H1 (cell line): Measurements from ENCODE around the gene GABRR3. TPM values are rescaled to one million over a fixed set of nuclear protein-coding genes. Genes with fewer than 3 reads are reported as not detected.

Experiments
- CTCF ChIA-PET: fragments of 300-600 bp; sonication (Branson Sonifier 250); formaldehyde crosslinking; loops from one replicate; lab custom pipeline; 2021; ENCODE audit not compliant: partially characterized antibody; lab: Charles Lee
- POLR2A ChIA-PET: fragments of 300-600 bp; sonication (Branson Sonifier 250); formaldehyde crosslinking; loops from one replicate; lab custom pipeline; 2021; ENCODE audit warnings: inconsistent platforms; ENCODE audit not compliant: partially characterized antibody; lab: Charles Lee
- DNase-seq, 2 experiments: peaks; one replicate each; pipeline versions ENCODE4 v3.0.0 to v3.0.0-alpha.2; 2010 to 2022; ENCODE audit warnings: low spot score in 2 of 2, low read depth in 1 of 2, mixed read lengths in 1 of 2
- FAIRE-seq: peaks from 2 replicates; lab custom pipeline; 2011; peaks lifted over from hg19 to GRCh38; lab: Jason Lieb, UNC
- H2AFZ ChIP-seq: 2 replicates; pipeline ENCODE4 v1.8.1; 2012; ENCODE audit warnings: low read length, inconsistent platforms
- H2AK5ac ChIP-seq: 2 replicates; pipeline ENCODE4 v1.6.1; 2013; ENCODE audit warnings: low read depth, low read length
- H2BK120ac ChIP-seq: replicated peaks from 2 replicates; pipeline ENCODE3; 2013; ENCODE audit warnings: low read depth, low read length, inconsistent platforms
- H2BK12ac ChIP-seq: 2 replicates; pipeline ENCODE4 v1.6.1; 2013; ENCODE audit warnings: low read depth, low read length
- H2BK15ac ChIP-seq: 2 replicates; pipeline ENCODE4 v1.6.1; 2013; ENCODE audit warnings: low read length
- H2BK20ac ChIP-seq: 2 replicates; pipeline ENCODE4 v1.6.1; 2013; ENCODE audit warnings: low read length
- H2BK5ac ChIP-seq: 2 replicates; pipeline ENCODE4 v1.6.1; 2013; ENCODE audit warnings: low read depth, low read length
- H3K14ac ChIP-seq: 2 replicates; pipeline ENCODE4 v1.6.1; 2013; ENCODE audit warnings: inconsistent platforms; ENCODE audit not compliant: insufficient read length
- H3K18ac ChIP-seq: 2 replicates; pipeline ENCODE4 v1.6.1; 2013; ENCODE audit warnings: low read length; ENCODE audit errors: extremely low read depth
- H3K23ac ChIP-seq: 2 replicates; pipeline ENCODE4 v1.6.1; 2013; ENCODE audit warnings: inconsistent platforms; ENCODE audit not compliant: insufficient read length
- H3K23me2 ChIP-seq: 2 replicates; pipeline ENCODE4 v1.6.1; 2013; ENCODE audit warnings: low read depth, low read length
- H3K27ac ChIP-seq: 2 replicates; pipeline ENCODE4 v1.6.1; 2011; ENCODE audit warnings: low read depth, low read length, inconsistent platforms
- H3K27me3 ChIP-seq, 4 experiments: replicated peaks in 1 of 4; 1 replicate in 1 of 4; 2 replicates in 3 of 4; pipeline versions ENCODE4 v1.6.1 to v1.8.1; 2011 to 2013; ENCODE audit warnings: low read length in 3 of 4, mild to moderate bottlenecking in 3 of 4, inconsistent platforms in 2 of 4, mixed read lengths in 2 of 4, moderate library complexity in 1 of 4; ENCODE audit not compliant: control insufficient read depth in 3 of 4, insufficient read depth in 3 of 4; ENCODE audit errors: extremely low read depth in 1 of 4
- H3K36me3 ChIP-seq, 4 experiments: 2 replicates each; pipeline versions ENCODE4 v1.6.1 to v1.8.1; 2011 to 2013; ENCODE audit warnings: mild to moderate bottlenecking in 4 of 4, low read length in 3 of 4, moderate library complexity in 2 of 4, control low read depth in 1 of 4, inconsistent platforms in 1 of 4; ENCODE audit not compliant: insufficient read depth in 4 of 4, control insufficient read depth in 2 of 4
- H3K4ac ChIP-seq: replicated peaks from 2 replicates; pipeline ENCODE3; 2013; ENCODE audit warnings: low read length, low read depth, mixed read lengths, inconsistent platforms; ENCODE audit not compliant: insufficient read length
- H3K4me1 ChIP-seq, 4 experiments: replicated peaks in 1 of 4; 1 replicate in 1 of 4; 2 replicates in 3 of 4; pipeline versions ENCODE4 v1.6.1 to v1.8.1; 2011 to 2013; ENCODE audit warnings: low read length in 3 of 4, inconsistent platforms in 2 of 4, mixed read lengths in 1 of 4; ENCODE audit not compliant: insufficient read depth in 4 of 4, control insufficient read depth in 3 of 4
- H3K4me2 ChIP-seq, 2 experiments: 2 replicates each; pipeline versions ENCODE4 v1.6.1 to v1.8.1; 2011 to 2013; ENCODE audit warnings: low read depth in 2 of 2, low read length in 2 of 2, control low read depth in 1 of 2, inconsistent platforms in 1 of 2, mild to moderate bottlenecking in 1 of 2; ENCODE audit not compliant: insufficient read depth in 1 of 2
- H3K4me3 ChIP-seq, 4 experiments: fragments of 200-600, 300-600 bp in 1 of 4; sonication (generic), shearing (Covaris generic), sonication (Bioruptor Twin) in 1 of 4; 2 replicates each; pipeline versions ENCODE4 v1.5.1 to v1.8.1; 2011 to 2016; ENCODE audit warnings: low read length in 4 of 4, low read depth in 3 of 4, control low read depth in 2 of 4, inconsistent platforms in 2 of 4, mild to moderate bottlenecking in 2 of 4, mixed read lengths in 1 of 4, moderate library complexity in 1 of 4; ENCODE audit not compliant: insufficient read depth in 2 of 4; ENCODE audit errors: extremely low read depth in 1 of 4
- H3K56ac ChIP-seq: replicated peaks from 2 replicates; pipeline ENCODE3; 2013; ENCODE audit warnings: low read depth, mild to moderate bottlenecking, mixed read lengths, low read length, inconsistent platforms; ENCODE audit not compliant: insufficient read length
- H3K79me1 ChIP-seq: 2 replicates; pipeline ENCODE4 v1.6.1; 2013; ENCODE audit warnings: low read depth, low read length, control low read depth
- H3K79me2 ChIP-seq, 2 experiments: 2 replicates each; pipeline versions ENCODE4 v1.6.1 to v1.8.1; 2012 to 2013; ENCODE audit warnings: low read length in 2 of 2, mild to moderate bottlenecking in 2 of 2, inconsistent platforms in 1 of 2; ENCODE audit not compliant: insufficient read depth in 2 of 2, control insufficient read depth in 1 of 2
- H3K9ac ChIP-seq, 4 experiments: replicated peaks in 1 of 4; 1 replicate in 1 of 4; 2 replicates in 3 of 4; pipeline versions ENCODE4 v1.6.1 to v1.8.1; 2011 to 2013; ENCODE audit warnings: low read depth in 3 of 4, low read length in 3 of 4, control low read depth in 2 of 4, mild to moderate bottlenecking in 2 of 4, moderate library complexity in 2 of 4, inconsistent platforms in 1 of 4; ENCODE audit errors: extremely low read depth in 1 of 4
- H3K9me3 ChIP-seq, 2 experiments: 2 replicates each; pipeline versions ENCODE4 v1.6.1 to v1.8.1; 2012 to 2013; ENCODE audit warnings: mild to moderate bottlenecking in 2 of 2, moderate library complexity in 2 of 2, control low read depth in 1 of 2, inconsistent platforms in 1 of 2, low read depth in 1 of 2, low read length in 1 of 2, mixed read lengths in 1 of 2; ENCODE audit not compliant: insufficient read depth in 2 of 2
- H4K20me1 ChIP-seq, 2 experiments: replicated peaks in 1 of 2; 2 replicates each; pipeline versions ENCODE3 to v1.8.1; 2011 to 2013; ENCODE audit warnings: inconsistent platforms in 2 of 2, low read length in 2 of 2, mild to moderate bottlenecking in 1 of 2; ENCODE audit not compliant: insufficient read depth in 2 of 2, control insufficient read depth in 1 of 2
- H4K5ac ChIP-seq: 2 replicates; pipeline ENCODE4 v1.6.1; 2013; ENCODE audit warnings: low read length, low read depth, mixed read lengths, inconsistent platforms; ENCODE audit not compliant: insufficient read length
- H4K8ac ChIP-seq: 2 replicates; pipeline ENCODE4 v1.8.0; 2013; ENCODE audit warnings: mild to moderate bottlenecking, moderate library complexity, low read length, inconsistent platforms; ENCODE audit not compliant: insufficient read depth; ENCODE audit errors: extremely low read depth
- H4K91ac ChIP-seq: replicated peaks from 2 replicates; pipeline ENCODE3; 2013; ENCODE audit warnings: low read length, mixed read lengths, inconsistent platforms; ENCODE audit not compliant: insufficient read length
- CBX5 ChIP-seq: fragments of 300-800, 300-1000 bp; sonication (generic); IDR thresholded peaks from 2 replicates; pipeline ENCODE4 v1.7.1; 2016; ENCODE audit warnings: antibody characterized with exemption, low read length, low read depth
- CHD2 ChIP-seq: IDR thresholded peaks from 2 replicates; pipeline ENCODE4 v1.6.1; 2012; ENCODE audit warnings: low read length, improper control_type of control experiment
- WGBS, 2 experiments: shearing (Covaris generic) in 1 of 2; methylation state at CpG; one replicate each; pipeline versions ENCODE4 v1.1.6 to v1.1.7; 2013 to 2015; ENCODE audit warnings: low lambda C conversion rate in 2 of 2, mixed read lengths in 2 of 2, inconsistent platforms in 1 of 2, low coverage in 1 of 2, missing lambda C conversion rate in 1 of 2; ENCODE audit not compliant: insufficient replicate concordance in 2 of 2, insufficient coverage in 1 of 2, insufficient read length in 1 of 2; ENCODE audit errors: extremely low coverage in 1 of 2, missing lambda C conversion rate in 1 of 2; 5-methylcytosine and 5-hydroxymethylcytosine counted together
- polyA plus RNA-seq, 7 experiments: library from polyadenylated mRNA; depleted of rRNA in 3 of 7; stranded (reverse) in 5 of 7; unstranded in 2 of 7; fragments of >200 nt in 5 of 7; fragments of 200-250 nt in 2 of 7; gene quantifications; 1 replicate in 5 of 7; 2 replicates in 1 of 7; 4 replicates in 1 of 7; pipeline versions ENCODE4 v1.2.1 to v1.2.3, GENCODE V29; 2011 to 2013; ENCODE audit warnings: missing spikeins in 2 of 7, mixed read lengths in 2 of 7
- total RNA-seq: library from RNA; stranded (reverse); fragmentation: NEBNext Ultra II Directional; extraction: Animal tissue kit (Norgen Biotek cat#: 25700); gene quantifications from 2 replicates; pipeline ENCODE4 v1.2.1, GENCODE V29; 2021

The GABRR3 gene
- total and polyA plus RNA-seq, 2 of the 8 experiments (the other 6 are each of a cell fraction or from before 2014, with no cell fraction given), result not detected

DNA sequence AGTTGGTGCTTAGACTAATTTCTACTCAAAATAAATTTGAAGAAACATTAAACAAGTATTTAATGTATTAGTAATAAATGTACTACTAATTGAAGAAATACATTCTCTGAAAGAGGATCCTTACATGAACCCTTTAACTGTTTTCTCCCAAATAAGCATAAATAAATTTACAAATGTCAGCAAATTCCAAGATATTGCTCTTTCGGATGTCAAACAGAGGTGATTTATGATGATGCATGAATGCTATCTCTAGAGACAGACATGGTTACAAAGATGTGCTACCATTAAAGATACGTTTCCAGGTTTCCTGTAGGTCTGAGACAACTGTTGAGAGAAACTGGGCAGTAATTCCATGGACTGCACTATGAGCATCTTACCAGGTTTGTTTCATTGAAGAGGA lies 629 bp downstream of the GABRR3 start:
- Histone ChIP-seq H3K4me3 (no peak overlapping the region), H3K27me3 (no peaks in the 10 kb centered on the region), H2BK12ac (no peak overlapping the region), H4K91ac (no peak overlapping the region), H3K23me2 (peaks cover 2% of the 10 kb centered on the region; the same call in 1 of the 2 replicates), H3K4me1 (no peaks in the 10 kb centered on the region), H4K5ac (no peak overlapping the region), H3K79me2 (no peaks in the 10 kb centered on the region), H3K27ac (no peak overlapping the region), H2AFZ (peak overlapping the region; percentile 71; the same call in 1 of the 2 replicates), H4K20me1 (no peaks in the 10 kb centered on the region), H3K36me3 (no peaks in the 10 kb centered on the region), H2BK120ac (no peak overlapping the region), H4K8ac (no peak overlapping the region), H2BK20ac (no peak overlapping the region), H3K23ac (no peak overlapping the region), H2AK5ac (no peak overlapping the region), H3K14ac (no peak overlapping the region), H3K4me2 (no peak overlapping the region), H3K56ac (no peak overlapping the region), H2BK5ac (no peak overlapping the region), H3K9me3 (no peaks in the 10 kb centered on the region), H2BK15ac (no peak overlapping the region), H3K79me1 (no peaks in the 10 kb centered on the region), H3K9ac (no peak overlapping the region), H3K18ac (no peak overlapping the region), H3K4ac (no peak overlapping the region)
- ChIA-PET CTCF (no interaction called here), POLR2A (no interaction called here)
- no peak for DNase-seq
- 83% methylated on average over 2 of the region's 2 CpGs; no CpG with 5 or more reads in 1 of the 2 experiments for WGBS, 2 experiments
- FAIRE-seq, result no peak
- no peak for TF ChIP-seq CHD2
- TF ChIP-seq CBX5, result no peak
